ENCODE results near the gene RSAD2.

- TF ChIP-seq POLR2A (IDR thresholded peaks at IDR 0.05) (no peak), EP300 (IDR thresholded peaks at IDR 0.05) (no peak)
- TF ChIP-seq, protein P1, sequence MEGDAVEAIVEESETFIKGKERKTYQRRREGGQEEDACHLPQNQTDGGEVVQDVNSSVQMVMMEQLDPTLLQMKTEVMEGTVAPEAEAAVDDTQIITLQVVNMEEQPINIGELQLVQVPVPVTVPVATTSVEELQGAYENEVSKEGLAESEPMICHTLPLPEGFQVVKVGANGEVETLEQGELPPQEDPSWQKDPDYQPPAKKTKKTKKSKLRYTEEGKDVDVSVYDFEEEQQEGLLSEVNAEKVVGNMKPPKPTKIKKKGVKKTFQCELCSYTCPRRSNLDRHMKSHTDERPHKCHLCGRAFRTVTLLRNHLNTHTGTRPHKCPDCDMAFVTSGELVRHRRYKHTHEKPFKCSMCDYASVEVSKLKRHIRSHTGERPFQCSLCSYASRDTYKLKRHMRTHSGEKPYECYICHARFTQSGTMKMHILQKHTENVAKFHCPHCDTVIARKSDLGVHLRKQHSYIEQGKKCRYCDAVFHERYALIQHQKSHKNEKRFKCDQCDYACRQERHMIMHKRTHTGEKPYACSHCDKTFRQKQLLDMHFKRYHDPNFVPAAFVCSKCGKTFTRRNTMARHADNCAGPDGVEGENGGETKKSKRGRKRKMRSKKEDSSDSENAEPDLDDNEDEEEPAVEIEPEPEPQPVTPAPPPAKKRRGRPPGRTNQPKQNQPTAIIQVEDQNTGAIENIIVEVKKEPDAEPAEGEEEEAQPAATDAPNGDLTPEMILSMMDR (IDR thresholded peaks at IDR 0.05) = no peak
These were observed 36.0 kb downstream of the RSAD2 start for GRCh38 chr2:6913415-6914157.
